Ishikawa (cell line): ENCODE data around the gene FADS2.

ENCODE experiments used
- CEBPB ChIP-seq: IDR thresholded peaks from 2 replicates; pipeline ENCODE4 v1.6.1; 2012
- CREB1 ChIP-seq: IDR thresholded peaks from 2 replicates; pipeline ENCODE4 v1.6.1; 2012; ENCODE audit warnings: low read depth
- EGR1 ChIP-seq: IDR thresholded peaks from 2 replicates; pipeline ENCODE4 v1.6.1; 2012
- EP300 ChIP-seq: IDR thresholded peaks from 2 replicates; pipeline ENCODE4 v1.6.1; 2012; ENCODE audit warnings: borderline replicate concordance
- NFIC ChIP-seq: IDR thresholded peaks from 2 replicates; pipeline ENCODE4 v1.6.1; 2012
- RAD21 ChIP-seq: IDR thresholded peaks from 2 replicates; pipeline ENCODE4 v1.6.1; 2012; ENCODE audit warnings: low read depth
- REST ChIP-seq: IDR thresholded peaks from 2 replicates; pipeline ENCODE4 v1.6.1; 2012; ENCODE audit warnings: low read depth, mild to moderate bottlenecking
- TAF1 ChIP-seq: IDR thresholded peaks from 2 replicates; pipeline ENCODE4 v1.6.1; 2012; ENCODE audit warnings: low read depth, mild to moderate bottlenecking
- TCF12 ChIP-seq: IDR thresholded peaks from 2 replicates; pipeline ENCODE4 v1.6.1; 2012; ENCODE audit warnings: low read depth
- TEAD4 ChIP-seq: IDR thresholded peaks from 2 replicates; pipeline ENCODE4 v1.6.1; 2012
- USF1 ChIP-seq: IDR thresholded peaks from 2 replicates; pipeline ENCODE4 v1.6.1; 2012
- YY1 ChIP-seq: IDR thresholded peaks from 2 replicates; pipeline ENCODE4 v1.6.1; 2012; ENCODE audit warnings: low read depth
- ZBTB7A ChIP-seq: IDR thresholded peaks from 2 replicates; pipeline ENCODE4 v1.6.1; 2012; ENCODE audit warnings: low read depth
- TF ChIP-seq, protein P1 (sequence below): IDR thresholded peaks from 2 replicates; pipeline ENCODE4 v1.6.1; 2012

DNA sequence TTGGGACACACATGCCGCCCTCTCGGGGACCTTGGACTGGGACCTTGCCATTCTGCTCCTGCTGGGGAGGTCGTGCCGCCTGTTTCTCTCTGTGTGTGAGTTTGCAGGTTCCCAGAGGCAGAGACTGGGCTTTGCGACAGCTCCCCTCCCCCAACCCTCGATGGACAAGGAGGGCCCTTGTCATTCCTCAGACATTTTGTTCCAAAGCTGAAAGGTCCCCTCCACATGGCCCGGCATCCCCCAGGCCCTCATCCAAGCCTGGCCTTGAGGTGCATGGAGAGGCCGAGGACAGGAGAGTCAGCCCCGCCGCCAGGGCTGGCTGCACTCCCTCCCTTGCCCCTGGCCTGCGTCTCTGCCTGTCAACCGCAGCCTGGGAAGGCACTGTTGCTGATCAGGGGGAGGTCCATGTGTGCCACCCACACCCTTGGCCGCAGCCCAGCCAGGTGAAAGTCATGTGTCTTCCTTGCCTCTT is 25.6 kb downstream of the FADS2 start:
- TF ChIP-seq CREB1, result no peak
- no peak for TF ChIP-seq EP300
- TF ChIP-seq USF1, result no peak
- TF ChIP-seq RAD21, result no peak
- TF ChIP-seq EGR1, result no peak
- TF ChIP-seq TAF1, result no peak
- no peak for TF ChIP-seq ZBTB7A
- TF ChIP-seq TEAD4, result no peak
- no peak for TF ChIP-seq CEBPB
- TF ChIP-seq, protein P1, sequence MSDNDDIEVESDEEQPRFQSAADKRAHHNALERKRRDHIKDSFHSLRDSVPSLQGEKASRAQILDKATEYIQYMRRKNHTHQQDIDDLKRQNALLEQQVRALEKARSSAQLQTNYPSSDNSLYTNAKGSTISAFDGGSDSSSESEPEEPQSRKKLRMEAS, result no peak
- TF ChIP-seq REST, result no peak
- no peak for TF ChIP-seq YY1
- TF ChIP-seq TCF12, result no peak
- no peak for TF ChIP-seq NFIC
